GM12875 (cell line): Measurements from ENCODE around the gene TMEM178B.

ENCODE experiments used
- H3K4me3 ChIP-seq: one replicate; pipeline ENCODE4 v1.5.1; 2011; ENCODE audit warnings: low read depth, low read length, control low read depth
- TF ChIP-seq, protein P1 (sequence below): IDR thresholded peaks from 2 replicates; pipeline ENCODE4 v1.5.1; 2011; ENCODE audit warnings: low read depth, mild to moderate bottlenecking, control low read depth, inconsistent platforms, low read length, moderate library complexity, borderline replicate concordance; ENCODE audit not compliant: insufficient read depth

TMEM178B gene

GRCh38 chr7:141342621-141343408 is 269.0 kb downstream of the TMEM178B start:
- TF ChIP-seq, protein P1, sequence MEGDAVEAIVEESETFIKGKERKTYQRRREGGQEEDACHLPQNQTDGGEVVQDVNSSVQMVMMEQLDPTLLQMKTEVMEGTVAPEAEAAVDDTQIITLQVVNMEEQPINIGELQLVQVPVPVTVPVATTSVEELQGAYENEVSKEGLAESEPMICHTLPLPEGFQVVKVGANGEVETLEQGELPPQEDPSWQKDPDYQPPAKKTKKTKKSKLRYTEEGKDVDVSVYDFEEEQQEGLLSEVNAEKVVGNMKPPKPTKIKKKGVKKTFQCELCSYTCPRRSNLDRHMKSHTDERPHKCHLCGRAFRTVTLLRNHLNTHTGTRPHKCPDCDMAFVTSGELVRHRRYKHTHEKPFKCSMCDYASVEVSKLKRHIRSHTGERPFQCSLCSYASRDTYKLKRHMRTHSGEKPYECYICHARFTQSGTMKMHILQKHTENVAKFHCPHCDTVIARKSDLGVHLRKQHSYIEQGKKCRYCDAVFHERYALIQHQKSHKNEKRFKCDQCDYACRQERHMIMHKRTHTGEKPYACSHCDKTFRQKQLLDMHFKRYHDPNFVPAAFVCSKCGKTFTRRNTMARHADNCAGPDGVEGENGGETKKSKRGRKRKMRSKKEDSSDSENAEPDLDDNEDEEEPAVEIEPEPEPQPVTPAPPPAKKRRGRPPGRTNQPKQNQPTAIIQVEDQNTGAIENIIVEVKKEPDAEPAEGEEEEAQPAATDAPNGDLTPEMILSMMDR: no peak
- H3K4me3 ChIP-seq: no peak overlapping the region

- TF ChIP-seq, protein P1: no peak
- no peak overlapping the region for H3K4me3 ChIP-seq
Measured at GRCh38 chr7:141344153-141344935, 270.5 kb downstream of the TMEM178B start.

DNA sequence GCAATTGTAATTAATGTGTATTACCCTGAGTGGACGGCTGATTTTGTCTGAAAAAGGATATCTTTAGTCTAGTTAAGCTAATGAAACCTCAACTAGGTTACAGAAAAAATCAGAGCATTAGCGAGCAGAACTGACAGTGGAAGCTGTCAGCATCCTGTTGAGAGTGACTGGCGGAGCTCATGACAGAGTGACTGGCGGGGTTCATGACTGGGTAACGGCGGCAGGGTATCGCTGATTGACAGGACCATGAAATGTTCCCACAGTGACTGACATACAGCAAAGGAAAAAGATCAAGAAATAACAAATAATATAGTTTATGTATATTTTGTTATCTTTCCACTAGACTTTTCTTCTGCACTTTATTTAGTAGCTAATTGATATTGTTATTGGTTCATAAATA is 274.9 kb downstream of the TMEM178B start:
- TF ChIP-seq, protein P1: no peak
- H3K4me3 ChIP-seq: no peak overlapping the region

GRCh38 chr7:141349338-141349737 is 275.5 kb downstream of the TMEM178B start:
- TF ChIP-seq, protein P1: no peak
- no peak overlapping the region for H3K4me3 ChIP-seq

GRCh38 chr7:141349804-141350203 is 275.9 kb downstream of the TMEM178B start:
- no peak overlapping the region for H3K4me3 ChIP-seq
- TF ChIP-seq, protein P1: no peak

DNA sequence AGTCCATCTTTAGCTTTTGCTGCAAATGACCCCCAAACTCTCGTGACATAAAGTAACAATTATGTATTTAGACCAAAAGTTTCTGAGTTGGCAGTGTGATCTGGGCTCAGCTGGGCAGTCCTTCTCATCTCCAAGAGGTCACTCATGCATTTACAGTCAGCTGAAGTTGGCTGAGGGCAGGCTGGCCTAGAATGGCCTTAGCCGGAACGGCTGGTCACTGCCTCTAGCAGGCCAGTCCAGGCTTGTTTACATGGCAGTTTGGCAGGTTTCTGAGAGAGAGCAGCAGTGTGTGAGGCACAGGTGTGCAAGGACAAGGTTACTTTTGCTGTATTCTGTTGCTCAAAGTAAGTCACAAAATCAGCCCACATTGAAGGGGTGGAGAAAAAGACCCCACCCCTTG is 277.3 kb downstream of the TMEM178B start:
- no peak overlapping the region for H3K4me3 ChIP-seq
- TF ChIP-seq, protein P1: no peak
